WTC11 (cell line): ENCODE results near the gene SDE2. TPM values are rescaled to one million over a fixed set of nuclear protein-coding genes. Genes with fewer than 3 reads are reported as not detected.

Source experiments
- ATAC-seq: fragments of 200-7000 bp; cut with Tn5 transposase; 2 replicates; pipeline ENCODE4 v1.10.0; 2021; ENCODE audit warnings: mild to moderate bottlenecking, moderate library complexity
- CTCF ChIA-PET: fragments of 300-600 bp; sonication (Branson Sonifier 250); formaldehyde crosslinking; loops from one replicate; lab custom pipeline; 2021; ENCODE audit warnings: antibody characterized with exemption; lab: Charles Lee
- POLR2A ChIA-PET: fragments of 350-600 bp; sonication (Branson Sonifier 250); formaldehyde crosslinking; loops from one replicate; lab custom pipeline; 2021; ENCODE audit warnings: antibody characterized with exemption; lab: Charles Lee
- DNase-seq: peaks from one replicate; pipeline ENCODE4 v3.0.0; 2021; ENCODE audit warnings: low spot score
- H3K27ac Mint-ChIP-seq: 2 replicates; pipeline ENCODE4 v1.8.0; 2021; ENCODE audit warnings: mixed read lengths
- H3K27me3 Mint-ChIP-seq: 2 replicates; pipeline ENCODE4 v1.8.0; 2021; ENCODE audit warnings: low read depth, mild to moderate bottlenecking, moderate library complexity, mixed read lengths
- H3K36me3 Mint-ChIP-seq: 2 replicates; pipeline ENCODE4 v1.8.0; 2021; ENCODE audit warnings: mixed read lengths
- H3K4me1 Mint-ChIP-seq: 2 replicates; pipeline ENCODE4 v1.8.0; 2022; ENCODE audit warnings: mixed read lengths
- H3K4me3 Mint-ChIP-seq: 2 replicates; pipeline ENCODE4 v1.8.0; 2021; ENCODE audit warnings: mild to moderate bottlenecking, moderate library complexity, mixed read lengths
- H3K9me3 Mint-ChIP-seq: 2 replicates; pipeline ENCODE4 v1.8.0; 2021; ENCODE audit warnings: mixed read lengths
- ATF1 ChIP-seq: sonication (generic); formaldehyde crosslinking; IDR thresholded peaks from 2 replicates; pipeline ENCODE4 v1.8.1; 2023; ENCODE audit warnings: mild to moderate bottlenecking, moderate library complexity, missing genetic modification reagents
- ESRRA ChIP-seq: sonication (generic); formaldehyde crosslinking; IDR thresholded peaks from 2 replicates; pipeline ENCODE4 v1.8.1; 2022; ENCODE audit warnings: mild to moderate bottlenecking, missing genetic modification reagents, borderline replicate concordance
- ETV6 ChIP-seq: sonication (generic); formaldehyde crosslinking; IDR thresholded peaks from 2 replicates; pipeline ENCODE4 v1.8.1; 2022; ENCODE audit warnings: mild to moderate bottlenecking, missing genetic modification reagents
- FOXK1 ChIP-seq: sonication (generic); formaldehyde crosslinking; IDR thresholded peaks from 2 replicates; pipeline ENCODE4 v1.8.0; 2022; ENCODE audit warnings: mild to moderate bottlenecking, moderate library complexity, missing genetic modification reagents
- JUN ChIP-seq: sonication (generic); formaldehyde crosslinking; IDR thresholded peaks from 2 replicates; pipeline ENCODE4 v1.8.0; 2023; ENCODE audit warnings: mild to moderate bottlenecking, missing genetic modification reagents
- NFATC4 ChIP-seq: fragments of 250-450 bp; sonication (Bioruptor Pico); IDR thresholded peaks from 2 replicates; pipeline ENCODE4 v1.9.0; 2021; ENCODE audit warnings: mild to moderate bottlenecking
- NFYB ChIP-seq: sonication (generic); formaldehyde crosslinking; conservative IDR thresholded peaks from 2 replicates; pipeline ENCODE4 v1.8.0; 2022; ENCODE audit warnings: low read depth, missing genetic modification reagents
- NR2C2 ChIP-seq: sonication (generic); formaldehyde crosslinking; IDR thresholded peaks from 2 replicates; pipeline ENCODE4 v1.8.0; 2022; ENCODE audit warnings: mild to moderate bottlenecking, missing genetic modification reagents
- RELA ChIP-seq: sonication (generic); formaldehyde crosslinking; IDR thresholded peaks from 2 replicates; pipeline ENCODE4 v1.8.1; 2022; ENCODE audit warnings: missing genetic modification reagents, mild to moderate bottlenecking, borderline replicate concordance
- TEAD1 ChIP-seq: sonication (generic); formaldehyde crosslinking; IDR thresholded peaks from 2 replicates; pipeline ENCODE4 v1.8.0; 2022; ENCODE audit warnings: mild to moderate bottlenecking, missing genetic modification reagents
- TEAD4 ChIP-seq: sonication (generic); formaldehyde crosslinking; IDR thresholded peaks from 2 replicates; pipeline ENCODE4 v1.8.0; 2022; ENCODE audit warnings: mild to moderate bottlenecking, missing genetic modification reagents
- ZNF671 ChIP-seq: fragments of 250-450 bp; sonication (Bioruptor Pico); IDR thresholded peaks from 2 replicates; pipeline ENCODE4 v1.8.0; 2021; ENCODE audit warnings: mild to moderate bottlenecking
- total RNA-seq: library from RNA; stranded (reverse); gene quantifications from 3 replicates; pipeline ENCODE4 v1.2.3, GENCODE V29; 2021
- TF ChIP-seq, protein P1 (sequence below): sonication (generic); formaldehyde crosslinking; IDR thresholded peaks from 2 replicates; pipeline ENCODE4 v1.8.1; 2022; ENCODE audit warnings: low read depth, mild to moderate bottlenecking, moderate library complexity, missing genetic modification reagents, borderline replicate concordance
- TF ChIP-seq, protein P2 (sequence below): fragments of 250-450 bp; sonication (Bioruptor Pico); conservative IDR thresholded peaks from 2 replicates; pipeline ENCODE4 v1.9.0; 2021; ENCODE audit warnings: mild to moderate bottlenecking
- TF ChIP-seq, protein P3 (sequence below): sonication (generic); formaldehyde crosslinking; IDR thresholded peaks from 2 replicates; pipeline ENCODE4 v1.8.1; 2022; ENCODE audit warnings: mild to moderate bottlenecking, moderate library complexity, missing genetic modification reagents
- TF ChIP-seq, protein P4 (sequence below): sonication (generic); formaldehyde crosslinking; conservative IDR thresholded peaks from 2 replicates; pipeline ENCODE4 v1.8.1; 2023; ENCODE audit warnings: mild to moderate bottlenecking, low read depth, missing genetic modification reagents, moderate library complexity
- TF ChIP-seq, protein P5 (sequence below): sonication (generic); formaldehyde crosslinking; IDR thresholded peaks from 2 replicates; pipeline ENCODE4 v1.8.0; 2022; ENCODE audit warnings: missing genetic modification reagents
- TF ChIP-seq, protein P6 (sequence below): fragments of 200-600 bp; IDR thresholded peaks from 2 replicates; pipeline ENCODE4 v1.8.0; 2022; ENCODE audit warnings: antibody characterized with exemption

The SDE2 gene
- total RNA-seq, 1 experiment from 2014 or later = 17.2 TPM

DNA sequence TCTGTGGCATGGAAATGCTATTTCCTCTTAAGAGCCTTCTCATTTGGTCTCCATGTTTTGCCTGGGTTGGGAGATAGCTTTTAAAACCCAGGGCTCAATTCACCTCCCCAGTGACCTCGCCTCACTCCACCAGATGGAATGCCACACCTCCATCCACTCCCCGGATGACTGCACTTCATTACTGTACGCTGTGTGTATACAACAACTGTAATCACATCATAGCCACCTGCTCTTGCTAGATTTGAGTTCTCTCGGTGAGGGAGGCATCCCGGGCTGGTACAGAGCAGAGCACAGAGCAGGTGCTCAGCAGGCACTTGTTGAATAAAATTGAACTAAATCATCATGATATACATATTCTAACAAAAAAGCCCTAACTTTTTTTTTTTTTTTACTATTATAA lies 26.0 kb downstream of the SDE2 start:
- H3K4me1 Mint-ChIP-seq = no peaks in the 10 kb centered on the region
- TF ChIP-seq ATF1 (CRISPR knock-in tag) (no peak), NR2C2 (CRISPR knock-in tag) (no peak), ETV6 (CRISPR knock-in tag) (no peak), FOXK1 (CRISPR knock-in tag) (no peak), ZNF671 (CRISPR knock-in tag) (no peak), RELA (CRISPR knock-in tag) (no peak), JUN (CRISPR knock-in tag) (no peak), NFATC4 (CRISPR knock-in tag) (no peak), TEAD4 (no peak), NFYB (CRISPR knock-in tag) (no peak), ESRRA (CRISPR knock-in tag) (no peak), TEAD1 (no peak)
- TF ChIP-seq, protein P1, sequence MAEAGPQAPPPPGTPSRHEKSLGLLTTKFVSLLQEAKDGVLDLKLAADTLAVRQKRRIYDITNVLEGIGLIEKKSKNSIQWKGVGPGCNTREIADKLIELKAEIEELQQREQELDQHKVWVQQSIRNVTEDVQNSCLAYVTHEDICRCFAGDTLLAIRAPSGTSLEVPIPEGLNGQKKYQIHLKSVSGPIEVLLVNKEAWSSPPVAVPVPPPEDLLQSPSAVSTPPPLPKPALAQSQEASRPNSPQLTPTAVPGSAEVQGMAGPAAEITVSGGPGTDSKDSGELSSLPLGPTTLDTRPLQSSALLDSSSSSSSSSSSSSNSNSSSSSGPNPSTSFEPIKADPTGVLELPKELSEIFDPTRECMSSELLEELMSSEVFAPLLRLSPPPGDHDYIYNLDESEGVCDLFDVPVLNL (CRISPR knock-in tag) = no peak
- TF ChIP-seq, protein P2, sequence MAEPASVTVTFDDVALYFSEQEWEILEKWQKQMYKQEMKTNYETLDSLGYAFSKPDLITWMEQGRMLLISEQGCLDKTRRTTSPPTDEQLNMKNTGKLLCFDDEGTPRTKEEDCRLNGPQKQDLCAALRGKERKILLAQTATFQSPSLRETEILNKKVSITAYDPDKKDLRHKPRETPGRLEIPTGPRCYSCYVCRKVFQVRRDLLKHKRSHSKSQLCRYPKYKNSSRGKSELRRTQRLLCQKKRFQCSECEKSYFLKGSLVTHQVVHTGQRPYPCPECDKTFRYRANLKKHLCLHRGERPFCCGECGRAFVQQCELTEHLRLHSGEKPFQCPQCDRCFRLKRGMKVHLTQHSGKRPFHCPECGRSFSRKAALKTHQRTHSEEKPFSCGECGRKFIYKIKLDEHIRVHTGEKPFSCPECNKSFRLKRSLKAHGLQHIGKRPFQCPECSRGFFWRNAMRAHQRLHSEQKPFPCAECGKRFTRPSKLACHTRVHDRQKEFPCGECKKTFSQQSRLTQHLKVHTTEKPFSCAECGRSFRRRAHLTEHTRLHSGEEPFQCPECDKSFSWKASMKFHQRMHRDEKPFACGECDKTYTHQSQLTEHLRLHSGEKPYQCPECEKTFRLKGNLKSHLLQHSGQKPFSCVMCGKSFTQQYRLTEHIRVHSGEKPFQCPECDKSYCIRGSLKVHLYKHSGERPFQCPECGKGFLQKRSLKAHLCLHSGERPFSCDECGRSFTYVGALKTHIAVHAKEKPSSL = no peak
- TF ChIP-seq, protein P3, sequence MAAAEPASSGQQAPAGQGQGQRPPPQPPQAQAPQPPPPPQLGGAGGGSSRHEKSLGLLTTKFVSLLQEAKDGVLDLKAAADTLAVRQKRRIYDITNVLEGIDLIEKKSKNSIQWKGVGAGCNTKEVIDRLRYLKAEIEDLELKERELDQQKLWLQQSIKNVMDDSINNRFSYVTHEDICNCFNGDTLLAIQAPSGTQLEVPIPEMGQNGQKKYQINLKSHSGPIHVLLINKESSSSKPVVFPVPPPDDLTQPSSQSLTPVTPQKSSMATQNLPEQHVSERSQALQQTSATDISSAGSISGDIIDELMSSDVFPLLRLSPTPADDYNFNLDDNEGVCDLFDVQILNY = no peak
- TF ChIP-seq, protein P4, sequence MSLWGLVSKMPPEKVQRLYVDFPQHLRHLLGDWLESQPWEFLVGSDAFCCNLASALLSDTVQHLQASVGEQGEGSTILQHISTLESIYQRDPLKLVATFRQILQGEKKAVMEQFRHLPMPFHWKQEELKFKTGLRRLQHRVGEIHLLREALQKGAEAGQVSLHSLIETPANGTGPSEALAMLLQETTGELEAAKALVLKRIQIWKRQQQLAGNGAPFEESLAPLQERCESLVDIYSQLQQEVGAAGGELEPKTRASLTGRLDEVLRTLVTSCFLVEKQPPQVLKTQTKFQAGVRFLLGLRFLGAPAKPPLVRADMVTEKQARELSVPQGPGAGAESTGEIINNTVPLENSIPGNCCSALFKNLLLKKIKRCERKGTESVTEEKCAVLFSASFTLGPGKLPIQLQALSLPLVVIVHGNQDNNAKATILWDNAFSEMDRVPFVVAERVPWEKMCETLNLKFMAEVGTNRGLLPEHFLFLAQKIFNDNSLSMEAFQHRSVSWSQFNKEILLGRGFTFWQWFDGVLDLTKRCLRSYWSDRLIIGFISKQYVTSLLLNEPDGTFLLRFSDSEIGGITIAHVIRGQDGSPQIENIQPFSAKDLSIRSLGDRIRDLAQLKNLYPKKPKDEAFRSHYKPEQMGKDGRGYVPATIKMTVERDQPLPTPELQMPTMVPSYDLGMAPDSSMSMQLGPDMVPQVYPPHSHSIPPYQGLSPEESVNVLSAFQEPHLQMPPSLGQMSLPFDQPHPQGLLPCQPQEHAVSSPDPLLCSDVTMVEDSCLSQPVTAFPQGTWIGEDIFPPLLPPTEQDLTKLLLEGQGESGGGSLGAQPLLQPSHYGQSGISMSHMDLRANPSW (CRISPR knock-in tag) = no peak
- TF ChIP-seq, protein P5, sequence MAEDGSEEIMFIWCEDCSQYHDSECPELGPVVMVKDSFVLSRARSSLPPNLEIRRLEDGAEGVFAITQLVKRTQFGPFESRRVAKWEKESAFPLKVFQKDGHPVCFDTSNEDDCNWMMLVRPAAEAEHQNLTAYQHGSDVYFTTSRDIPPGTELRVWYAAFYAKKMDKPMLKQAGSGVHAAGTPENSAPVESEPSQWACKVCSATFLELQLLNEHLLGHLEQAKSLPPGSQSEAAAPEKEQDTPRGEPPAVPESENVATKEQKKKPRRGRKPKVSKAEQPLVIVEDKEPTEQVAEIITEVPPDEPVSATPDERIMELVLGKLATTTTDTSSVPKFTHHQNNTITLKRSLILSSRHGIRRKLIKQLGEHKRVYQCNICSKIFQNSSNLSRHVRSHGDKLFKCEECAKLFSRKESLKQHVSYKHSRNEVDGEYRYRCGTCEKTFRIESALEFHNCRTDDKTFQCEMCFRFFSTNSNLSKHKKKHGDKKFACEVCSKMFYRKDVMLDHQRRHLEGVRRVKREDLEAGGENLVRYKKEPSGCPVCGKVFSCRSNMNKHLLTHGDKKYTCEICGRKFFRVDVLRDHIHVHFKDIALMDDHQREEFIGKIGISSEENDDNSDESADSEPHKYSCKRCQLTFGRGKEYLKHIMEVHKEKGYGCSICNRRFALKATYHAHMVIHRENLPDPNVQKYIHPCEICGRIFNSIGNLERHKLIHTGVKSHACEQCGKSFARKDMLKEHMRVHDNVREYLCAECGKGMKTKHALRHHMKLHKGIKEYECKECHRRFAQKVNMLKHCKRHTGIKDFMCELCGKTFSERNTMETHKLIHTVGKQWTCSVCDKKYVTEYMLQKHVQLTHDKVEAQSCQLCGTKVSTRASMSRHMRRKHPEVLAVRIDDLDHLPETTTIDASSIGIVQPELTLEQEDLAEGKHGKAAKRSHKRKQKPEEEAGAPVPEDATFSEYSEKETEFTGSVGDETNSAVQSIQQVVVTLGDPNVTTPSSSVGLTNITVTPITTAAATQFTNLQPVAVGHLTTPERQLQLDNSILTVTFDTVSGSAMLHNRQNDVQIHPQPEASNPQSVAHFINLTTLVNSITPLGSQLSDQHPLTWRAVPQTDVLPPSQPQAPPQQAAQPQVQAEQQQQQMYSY (CRISPR knock-in tag) = no peak
- TF ChIP-seq, protein P6, sequence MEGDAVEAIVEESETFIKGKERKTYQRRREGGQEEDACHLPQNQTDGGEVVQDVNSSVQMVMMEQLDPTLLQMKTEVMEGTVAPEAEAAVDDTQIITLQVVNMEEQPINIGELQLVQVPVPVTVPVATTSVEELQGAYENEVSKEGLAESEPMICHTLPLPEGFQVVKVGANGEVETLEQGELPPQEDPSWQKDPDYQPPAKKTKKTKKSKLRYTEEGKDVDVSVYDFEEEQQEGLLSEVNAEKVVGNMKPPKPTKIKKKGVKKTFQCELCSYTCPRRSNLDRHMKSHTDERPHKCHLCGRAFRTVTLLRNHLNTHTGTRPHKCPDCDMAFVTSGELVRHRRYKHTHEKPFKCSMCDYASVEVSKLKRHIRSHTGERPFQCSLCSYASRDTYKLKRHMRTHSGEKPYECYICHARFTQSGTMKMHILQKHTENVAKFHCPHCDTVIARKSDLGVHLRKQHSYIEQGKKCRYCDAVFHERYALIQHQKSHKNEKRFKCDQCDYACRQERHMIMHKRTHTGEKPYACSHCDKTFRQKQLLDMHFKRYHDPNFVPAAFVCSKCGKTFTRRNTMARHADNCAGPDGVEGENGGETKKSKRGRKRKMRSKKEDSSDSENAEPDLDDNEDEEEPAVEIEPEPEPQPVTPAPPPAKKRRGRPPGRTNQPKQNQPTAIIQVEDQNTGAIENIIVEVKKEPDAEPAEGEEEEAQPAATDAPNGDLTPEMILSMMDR = no peak
- TF ChIP-seq, all 79 proteins: peak for 0
- ATAC-seq = no peak
- CTCF ChIA-PET = interaction anchor here (1.4 to 1.8 kb wide), 4 partner anchors 11 to 499 kb away, joined by 3 to 13 read pairs (median 6); no protein-coding TSS in a partner anchor
- no peak overlapping the region for H3K4me3 Mint-ChIP-seq
- H3K27ac Mint-ChIP-seq = no peak overlapping the region
- peaks cover 12% of the 10 kb centered on the region for H3K9me3 Mint-ChIP-seq
- no peaks in the 10 kb centered on the region for H3K27me3 Mint-ChIP-seq
- DNase-seq = no peak
- POLR2A ChIA-PET = no interaction called here
- H3K36me3 Mint-ChIP-seq = peaks cover 19% of the 10 kb centered on the region
